ENCODE results near the gene COL27A1.

DNA sequence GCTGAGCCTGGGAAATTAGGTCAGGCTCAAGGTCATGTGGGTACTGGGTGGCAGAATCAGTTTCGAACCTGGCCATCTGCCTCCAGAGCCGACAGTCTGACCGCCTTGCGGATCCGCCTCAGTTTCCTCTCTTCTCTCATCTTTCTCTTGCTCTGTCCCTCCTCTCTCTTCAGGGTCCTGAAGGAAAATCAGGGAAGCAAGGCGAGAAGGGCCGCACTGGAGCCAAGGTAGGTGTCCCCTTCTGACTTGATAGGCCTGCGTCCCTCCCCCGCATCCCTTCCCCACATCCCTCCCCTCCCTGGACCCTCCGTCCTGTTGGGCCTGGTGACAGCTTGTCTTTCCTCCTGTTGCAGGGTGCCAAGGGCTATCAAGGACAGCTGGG lies 126.8 kb downstream of the COL27A1 start:
- no peak for TF ChIP-seq POLR2AphosphoS5 (IDR thresholded peaks at IDR 0.05)
- TF ChIP-seq, protein P1, sequence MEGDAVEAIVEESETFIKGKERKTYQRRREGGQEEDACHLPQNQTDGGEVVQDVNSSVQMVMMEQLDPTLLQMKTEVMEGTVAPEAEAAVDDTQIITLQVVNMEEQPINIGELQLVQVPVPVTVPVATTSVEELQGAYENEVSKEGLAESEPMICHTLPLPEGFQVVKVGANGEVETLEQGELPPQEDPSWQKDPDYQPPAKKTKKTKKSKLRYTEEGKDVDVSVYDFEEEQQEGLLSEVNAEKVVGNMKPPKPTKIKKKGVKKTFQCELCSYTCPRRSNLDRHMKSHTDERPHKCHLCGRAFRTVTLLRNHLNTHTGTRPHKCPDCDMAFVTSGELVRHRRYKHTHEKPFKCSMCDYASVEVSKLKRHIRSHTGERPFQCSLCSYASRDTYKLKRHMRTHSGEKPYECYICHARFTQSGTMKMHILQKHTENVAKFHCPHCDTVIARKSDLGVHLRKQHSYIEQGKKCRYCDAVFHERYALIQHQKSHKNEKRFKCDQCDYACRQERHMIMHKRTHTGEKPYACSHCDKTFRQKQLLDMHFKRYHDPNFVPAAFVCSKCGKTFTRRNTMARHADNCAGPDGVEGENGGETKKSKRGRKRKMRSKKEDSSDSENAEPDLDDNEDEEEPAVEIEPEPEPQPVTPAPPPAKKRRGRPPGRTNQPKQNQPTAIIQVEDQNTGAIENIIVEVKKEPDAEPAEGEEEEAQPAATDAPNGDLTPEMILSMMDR (IDR thresholded peaks at IDR 0.05) = no peak
- TF ChIP-seq POLR2A (IDR thresholded peaks at IDR 0.05) = no peak

All from prostate gland (tissue), 2 donors.